Fibroblast of mammary gland (primary cell): Measurements from ENCODE around the gene WNK4.

Experiments
- DNase-seq: peaks from one replicate; pipeline ENCODE4 v3.0.0-alpha.2; 2010; ENCODE audit warnings: low read depth
- H3K4me3 ChIP-seq: 2 replicates; pipeline ENCODE4 v1.5.1; 2011; ENCODE audit warnings: low read depth, mild to moderate bottlenecking, low read length, moderate library complexity; ENCODE audit not compliant: control insufficient read depth
- TF ChIP-seq, protein P1 (sequence below): conservative IDR thresholded peaks from 2 replicates; pipeline ENCODE4 v1.5.1; 2011; ENCODE audit warnings: low read depth, low read length, inconsistent platforms; ENCODE audit not compliant: control insufficient read depth, insufficient read depth

The WNK4 gene

DNA sequence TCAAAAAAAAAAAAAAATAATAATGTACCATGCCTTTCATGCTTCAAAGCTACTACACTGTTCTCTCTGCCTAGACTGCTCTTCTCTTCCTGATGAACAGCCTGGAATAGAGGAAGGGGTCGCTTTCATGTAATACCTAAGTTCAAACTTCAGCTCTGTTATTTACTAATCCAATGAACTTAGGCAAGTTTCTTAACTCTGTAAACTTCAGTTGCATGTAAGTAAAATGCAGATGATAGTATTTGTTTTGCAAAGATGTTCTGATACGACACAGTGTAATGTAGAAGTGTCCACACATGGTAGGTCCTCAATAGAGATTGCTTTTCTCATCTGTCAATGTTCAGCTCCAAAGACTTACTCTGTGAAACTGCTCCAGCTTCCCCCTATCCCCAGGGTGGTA, 11.5 kb downstream of the WNK4 start:
- TF ChIP-seq, protein P1, sequence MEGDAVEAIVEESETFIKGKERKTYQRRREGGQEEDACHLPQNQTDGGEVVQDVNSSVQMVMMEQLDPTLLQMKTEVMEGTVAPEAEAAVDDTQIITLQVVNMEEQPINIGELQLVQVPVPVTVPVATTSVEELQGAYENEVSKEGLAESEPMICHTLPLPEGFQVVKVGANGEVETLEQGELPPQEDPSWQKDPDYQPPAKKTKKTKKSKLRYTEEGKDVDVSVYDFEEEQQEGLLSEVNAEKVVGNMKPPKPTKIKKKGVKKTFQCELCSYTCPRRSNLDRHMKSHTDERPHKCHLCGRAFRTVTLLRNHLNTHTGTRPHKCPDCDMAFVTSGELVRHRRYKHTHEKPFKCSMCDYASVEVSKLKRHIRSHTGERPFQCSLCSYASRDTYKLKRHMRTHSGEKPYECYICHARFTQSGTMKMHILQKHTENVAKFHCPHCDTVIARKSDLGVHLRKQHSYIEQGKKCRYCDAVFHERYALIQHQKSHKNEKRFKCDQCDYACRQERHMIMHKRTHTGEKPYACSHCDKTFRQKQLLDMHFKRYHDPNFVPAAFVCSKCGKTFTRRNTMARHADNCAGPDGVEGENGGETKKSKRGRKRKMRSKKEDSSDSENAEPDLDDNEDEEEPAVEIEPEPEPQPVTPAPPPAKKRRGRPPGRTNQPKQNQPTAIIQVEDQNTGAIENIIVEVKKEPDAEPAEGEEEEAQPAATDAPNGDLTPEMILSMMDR = no peak
- no peak overlapping the region for H3K4me3 ChIP-seq
- DNase-seq = no peak

- DNase-seq = no peak
- H3K4me3 ChIP-seq = no peak overlapping the region
- TF ChIP-seq, protein P1 = no peak
Observed at GRCh38 chr17:42792545-42792944, 12.1 kb downstream of the WNK4 start.

GRCh38 chr17:42795061-42795460, 14.7 kb downstream of the WNK4 start:
- no peak overlapping the region for H3K4me3 ChIP-seq
- no peak for DNase-seq
- TF ChIP-seq, protein P1 = no peak

DNA sequence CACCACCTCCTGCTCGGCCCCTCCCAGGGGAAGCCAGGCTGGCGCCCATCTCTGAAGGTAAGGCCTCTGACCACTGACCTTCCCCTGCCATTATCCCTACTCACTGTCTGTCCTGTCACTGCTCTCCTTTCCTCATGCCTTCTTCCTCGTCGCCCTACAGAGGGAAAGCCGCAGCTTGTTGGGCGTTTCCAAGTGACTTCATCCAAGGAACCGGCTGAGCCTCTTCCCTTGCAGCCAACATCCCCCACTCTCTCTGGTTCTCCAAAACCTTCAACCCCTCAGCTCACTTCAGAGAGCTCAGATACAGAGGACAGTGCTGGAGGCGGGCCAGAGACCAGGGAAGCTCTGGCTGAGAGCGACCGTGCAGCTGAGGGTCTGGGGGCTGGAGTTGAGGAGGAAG, 15.1 kb downstream of the WNK4 start:
- H3K4me3 ChIP-seq = no peak overlapping the region
- TF ChIP-seq, protein P1 = no peak
- no peak for DNase-seq

DNA sequence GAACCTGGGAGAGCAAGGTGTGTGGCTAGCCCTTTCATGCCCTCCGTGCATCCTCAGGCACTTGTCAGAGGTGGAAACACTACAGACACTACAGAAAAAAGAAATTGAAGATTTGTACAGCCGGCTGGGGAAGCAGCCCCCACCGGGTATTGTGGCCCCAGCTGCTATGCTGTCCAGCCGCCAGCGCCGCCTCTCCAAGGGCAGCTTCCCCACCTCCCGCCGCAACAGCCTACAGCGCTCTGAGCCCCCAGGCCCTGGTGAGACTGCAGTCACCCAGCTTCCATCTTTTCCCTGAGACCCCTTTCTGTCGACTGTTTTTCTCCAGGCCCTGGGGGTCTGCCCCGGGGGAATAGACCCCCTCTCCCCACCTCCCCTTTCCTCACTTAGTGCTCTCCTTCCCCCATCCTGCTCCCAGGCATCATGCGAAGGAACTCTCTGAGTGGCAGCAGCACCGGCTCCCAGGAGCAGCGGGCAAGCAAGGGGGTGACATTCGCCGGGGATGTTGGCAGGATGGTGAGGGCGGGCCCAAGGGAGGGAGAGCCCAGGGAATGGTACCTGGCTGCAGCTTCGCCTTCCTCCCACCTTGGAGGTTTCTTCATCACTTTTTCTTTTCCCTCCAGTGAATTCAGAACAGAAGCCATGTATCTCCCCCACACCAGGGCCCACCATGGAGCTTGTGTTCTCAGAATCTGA, 15.8 kb downstream of the WNK4 start:
- no peak overlapping the region for H3K4me3 ChIP-seq
- no peak for DNase-seq
- TF ChIP-seq, protein P1 = no peak

DNA sequence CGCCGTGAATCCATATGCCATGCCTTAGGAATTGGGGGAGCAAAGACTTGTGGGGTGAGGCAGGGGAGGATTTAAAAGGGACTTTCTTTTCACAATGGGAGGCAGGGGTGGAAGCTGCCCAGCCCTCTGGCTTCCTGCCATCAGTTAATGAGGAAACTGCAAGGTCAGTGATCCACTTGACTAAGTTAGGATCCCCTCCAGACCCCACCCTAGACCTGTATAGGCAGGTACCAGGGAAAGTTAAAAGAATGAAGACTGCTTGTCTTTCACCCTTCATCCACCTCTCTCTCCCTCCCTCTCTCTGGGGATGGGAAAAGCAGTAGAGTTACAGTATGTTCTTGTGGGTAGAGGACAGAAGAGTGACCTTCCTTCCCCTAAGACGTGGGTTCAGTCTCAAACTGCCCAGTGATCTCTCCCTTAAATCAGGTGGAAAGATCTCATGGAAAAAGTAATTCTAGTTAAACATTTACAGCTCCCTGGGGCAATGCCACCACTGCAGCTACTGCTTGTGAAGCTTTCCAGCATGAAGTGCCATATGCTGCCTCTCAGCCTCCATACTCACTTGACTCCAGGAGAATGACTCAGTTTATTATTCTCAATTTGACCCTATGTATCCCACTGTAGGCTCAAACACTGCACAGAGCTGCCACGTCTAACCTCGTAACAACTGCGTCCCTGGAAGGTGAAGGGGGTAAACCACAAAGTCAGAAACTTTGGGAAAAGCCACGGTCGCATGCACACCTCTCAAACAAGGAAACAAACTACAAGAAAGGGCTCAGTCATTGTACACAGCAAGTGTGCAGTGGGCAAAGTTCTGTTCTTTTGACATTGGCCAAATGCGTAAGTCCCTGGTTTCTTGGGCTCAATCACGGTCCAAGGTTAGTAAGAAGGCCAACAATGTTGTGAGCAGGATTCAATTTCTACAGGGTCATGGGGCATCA, 16.9 kb downstream of the WNK4 start:
- peak overlapping the region; percentile 94 for H3K4me3 ChIP-seq
- TF ChIP-seq, protein P1 = no peak
- no peak for DNase-seq
